HUES48 (cell line): ENCODE measurements around the gene VPS33B.

Experiments
- H3K27ac ChIP-seq: one replicate; pipeline ENCODE4 v1.7.0; 2013; ENCODE audit warnings: low read depth, low read length, inconsistent platforms
- H3K27me3 ChIP-seq: 2 replicates; pipeline ENCODE4 v1.6.1; 2013; ENCODE audit warnings: mild to moderate bottlenecking, low read length; ENCODE audit not compliant: control insufficient read depth, insufficient read depth
- H3K36me3 ChIP-seq: 2 replicates; pipeline ENCODE4 v1.6.1; 2013; ENCODE audit warnings: low read length; ENCODE audit not compliant: control insufficient read depth, insufficient read depth
- H3K4me1 ChIP-seq: 2 replicates; pipeline ENCODE4 v1.6.1; 2013; ENCODE audit warnings: mild to moderate bottlenecking, low read length; ENCODE audit not compliant: control insufficient read depth, insufficient read depth
- H3K4me3 ChIP-seq: 2 replicates; pipeline ENCODE4 v1.5.1; 2013; ENCODE audit warnings: mild to moderate bottlenecking, low read depth, low read length
- H3K9ac ChIP-seq: 2 replicates; pipeline ENCODE4 v1.6.1; 2013; ENCODE audit warnings: mild to moderate bottlenecking, low read depth, low read length, moderate library complexity
- H3K9me3 ChIP-seq: 2 replicates; pipeline ENCODE4 v1.6.1; 2013; ENCODE audit warnings: low read length; ENCODE audit not compliant: control insufficient read depth, insufficient read depth

Gene VPS33B

GRCh38 chr15:90979582-90979981, 42.8 kb downstream of the VPS33B start:
- H3K9ac ChIP-seq: no peak overlapping the region
- H3K27ac ChIP-seq: no peak overlapping the region
- H3K9me3 ChIP-seq: no peaks in the 10 kb centered on the region
- peaks cover 97% of the 10 kb centered on the region for H3K36me3 ChIP-seq
- H3K27me3 ChIP-seq: no peaks in the 10 kb centered on the region
- H3K4me1 ChIP-seq: no peaks in the 10 kb centered on the region
- no peak overlapping the region for H3K4me3 ChIP-seq

GRCh38 chr15:90974216-90974615, 48.2 kb downstream of the VPS33B start:
- Histone ChIP-seq H3K9me3 (no peaks in the 10 kb centered on the region), H3K4me1 (no peaks in the 10 kb centered on the region), H3K9ac (no peak overlapping the region), H3K36me3 (peaks cover 90% of the 10 kb centered on the region), H3K4me3 (no peak overlapping the region), H3K27me3 (no peaks in the 10 kb centered on the region), H3K27ac (no peak overlapping the region)

- Histone ChIP-seq H3K36me3 (peaks cover 92% of the 10 kb centered on the region), H3K4me1 (no peaks in the 10 kb centered on the region), H3K9ac (no peak overlapping the region), H3K9me3 (no peaks in the 10 kb centered on the region), H3K27ac (no peak overlapping the region), H3K27me3 (no peaks in the 10 kb centered on the region), H3K4me3 (no peak overlapping the region)
Observed at GRCh38 chr15:90972133-90972532, 50.3 kb downstream of the VPS33B start.

- Histone ChIP-seq H3K9me3 (no peaks in the 10 kb centered on the region), H3K9ac (no peak overlapping the region), H3K4me1 (no peaks in the 10 kb centered on the region), H3K4me3 (no peak overlapping the region), H3K27me3 (no peaks in the 10 kb centered on the region), H3K36me3 (peaks cover 90% of the 10 kb centered on the region), H3K27ac (no peak overlapping the region)
Observed at GRCh38 chr15:90970274-90970673, 52.1 kb downstream of the VPS33B start.

DNA sequence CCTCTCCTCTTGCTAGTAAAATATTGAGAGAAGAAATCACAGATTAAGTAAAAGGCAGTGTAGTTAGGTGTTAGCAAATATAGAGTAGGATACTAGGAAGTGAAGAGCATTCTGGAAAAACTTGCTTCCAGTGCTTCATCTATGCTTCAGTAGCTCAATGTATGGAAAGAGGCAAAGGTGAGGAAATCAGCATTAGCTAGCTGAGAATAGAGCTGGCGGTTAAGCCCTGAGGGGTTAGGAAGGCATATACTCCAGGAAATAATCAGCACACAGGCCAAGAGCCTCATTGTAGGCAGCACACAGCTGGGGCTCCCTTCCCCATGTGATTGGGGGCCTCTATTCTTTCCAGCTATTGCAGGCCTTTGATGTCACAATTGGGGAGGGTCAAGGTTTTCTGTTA, 54.0 kb downstream of the VPS33B start:
- Histone ChIP-seq H3K9ac (no peak overlapping the region), H3K4me3 (no peak overlapping the region), H3K36me3 (peaks cover 81% of the 10 kb centered on the region), H3K9me3 (no peaks in the 10 kb centered on the region), H3K4me1 (no peaks in the 10 kb centered on the region), H3K27ac (no peak overlapping the region), H3K27me3 (no peaks in the 10 kb centered on the region)

DNA sequence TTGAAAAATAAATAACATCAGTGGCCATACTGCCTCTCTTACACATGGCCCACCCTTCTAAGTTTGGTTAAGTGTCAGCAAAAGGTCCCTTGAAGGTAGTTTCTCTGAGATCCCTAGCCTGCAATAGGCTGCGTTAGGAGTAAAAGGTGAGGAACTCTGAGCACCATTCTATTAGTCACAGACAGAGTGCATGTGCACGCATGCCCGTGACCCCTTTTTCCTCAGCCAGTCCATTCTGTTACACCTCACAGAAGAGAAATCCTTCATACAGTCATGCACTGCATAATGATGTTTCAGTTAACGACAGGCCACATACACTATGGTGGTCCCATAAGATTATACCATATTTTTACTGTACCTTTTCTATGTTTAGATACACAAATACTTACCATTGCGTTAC, 55.2 kb downstream of the VPS33B start:
- no peaks in the 10 kb centered on the region for H3K27me3 ChIP-seq
- H3K4me1 ChIP-seq: no peaks in the 10 kb centered on the region
- H3K36me3 ChIP-seq: peaks cover 80% of the 10 kb centered on the region
- no peak overlapping the region for H3K27ac ChIP-seq
- no peak overlapping the region for H3K9ac ChIP-seq
- no peak overlapping the region for H3K4me3 ChIP-seq
- no peaks in the 10 kb centered on the region for H3K9me3 ChIP-seq

DNA sequence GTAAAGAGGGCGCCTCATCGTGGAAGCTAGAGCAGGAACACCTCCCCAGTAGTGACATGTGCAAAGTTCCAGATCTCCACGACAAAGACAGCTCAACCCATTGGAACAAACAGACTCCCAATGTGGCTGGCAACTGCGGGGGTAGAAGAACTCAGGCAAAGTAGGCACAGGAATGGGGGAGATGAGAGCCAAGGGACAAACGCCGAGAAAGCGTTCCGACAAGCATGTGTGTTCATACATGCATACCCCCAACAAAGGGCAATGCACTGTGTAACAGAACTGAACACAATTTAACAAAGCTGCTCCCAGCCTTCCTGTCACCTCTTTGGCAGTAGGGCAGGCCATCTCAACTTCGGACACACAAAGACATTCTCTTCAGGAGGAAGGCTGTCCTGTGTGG, 56.1 kb downstream of the VPS33B start:
- Histone ChIP-seq H3K9me3 (no peaks in the 10 kb centered on the region), H3K27ac (no peak overlapping the region), H3K36me3 (peaks cover 85% of the 10 kb centered on the region), H3K4me3 (no peak overlapping the region), H3K4me1 (no peaks in the 10 kb centered on the region), H3K27me3 (no peaks in the 10 kb centered on the region), H3K9ac (no peak overlapping the region)

DNA sequence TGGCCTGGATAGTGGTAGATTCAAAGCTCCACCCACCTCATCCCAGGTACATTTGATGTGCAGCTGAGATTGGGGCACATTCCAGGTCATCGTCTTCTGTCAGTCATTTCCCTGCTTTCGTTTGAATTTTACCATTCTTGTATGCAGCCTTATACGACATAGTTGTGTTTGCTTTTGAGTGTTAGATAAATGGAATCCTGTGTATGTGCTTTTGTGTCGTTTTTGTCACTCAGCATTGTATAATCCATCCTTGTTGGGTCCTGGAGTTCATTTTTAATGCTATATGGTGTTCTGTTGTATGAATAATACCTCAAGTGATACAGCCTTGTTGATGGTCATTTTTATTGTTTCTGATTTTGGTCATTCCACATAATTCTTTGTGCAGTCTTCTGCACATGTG, 60.4 kb downstream of the VPS33B start:
- H3K36me3 ChIP-seq: peaks cover 61% of the 10 kb centered on the region
- H3K27me3 ChIP-seq: no peaks in the 10 kb centered on the region
- no peak overlapping the region for H3K9ac ChIP-seq
- no peak overlapping the region for H3K4me3 ChIP-seq
- no peak overlapping the region for H3K27ac ChIP-seq
- H3K4me1 ChIP-seq: peaks cover 6% of the 10 kb centered on the region; the same call in 1 of the 2 replicates
- no peaks in the 10 kb centered on the region for H3K9me3 ChIP-seq

GRCh38 chr15:90960298-90961091, 61.9 kb downstream of the VPS33B start:
- H3K27ac ChIP-seq: no peak overlapping the region
- no peaks in the 10 kb centered on the region for H3K9me3 ChIP-seq
- no peak overlapping the region for H3K4me3 ChIP-seq
- no peak overlapping the region for H3K9ac ChIP-seq
- H3K4me1 ChIP-seq: peaks cover 15% of the 10 kb centered on the region
- no peaks in the 10 kb centered on the region for H3K27me3 ChIP-seq
- peaks cover 46% of the 10 kb centered on the region for H3K36me3 ChIP-seq

DNA sequence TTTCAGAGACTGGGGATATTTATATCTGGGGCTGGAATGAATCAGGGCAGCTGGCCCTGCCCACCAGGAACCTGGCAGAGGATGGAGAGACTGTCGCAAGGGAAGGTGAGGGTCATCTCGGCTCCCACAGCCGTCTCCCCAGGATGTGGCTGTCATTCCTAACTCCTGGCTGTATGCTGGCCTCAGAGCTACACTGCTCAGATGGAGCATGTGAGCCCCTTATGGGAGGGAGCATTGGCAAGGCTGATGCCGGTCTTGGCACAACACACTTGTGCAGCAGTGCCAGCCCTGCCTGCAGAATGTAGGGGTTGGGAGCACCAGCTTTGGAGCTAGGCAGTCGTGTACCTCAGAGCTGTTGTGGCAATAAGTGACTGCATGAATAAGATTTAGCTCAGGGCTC, 62.5 kb downstream of the VPS33B start:
- no peak overlapping the region for H3K9ac ChIP-seq
- no peaks in the 10 kb centered on the region for H3K27me3 ChIP-seq
- H3K4me1 ChIP-seq: peaks cover 15% of the 10 kb centered on the region
- H3K36me3 ChIP-seq: peaks cover 46% of the 10 kb centered on the region
- H3K9me3 ChIP-seq: no peaks in the 10 kb centered on the region
- no peak overlapping the region for H3K27ac ChIP-seq
- no peak overlapping the region for H3K4me3 ChIP-seq

DNA sequence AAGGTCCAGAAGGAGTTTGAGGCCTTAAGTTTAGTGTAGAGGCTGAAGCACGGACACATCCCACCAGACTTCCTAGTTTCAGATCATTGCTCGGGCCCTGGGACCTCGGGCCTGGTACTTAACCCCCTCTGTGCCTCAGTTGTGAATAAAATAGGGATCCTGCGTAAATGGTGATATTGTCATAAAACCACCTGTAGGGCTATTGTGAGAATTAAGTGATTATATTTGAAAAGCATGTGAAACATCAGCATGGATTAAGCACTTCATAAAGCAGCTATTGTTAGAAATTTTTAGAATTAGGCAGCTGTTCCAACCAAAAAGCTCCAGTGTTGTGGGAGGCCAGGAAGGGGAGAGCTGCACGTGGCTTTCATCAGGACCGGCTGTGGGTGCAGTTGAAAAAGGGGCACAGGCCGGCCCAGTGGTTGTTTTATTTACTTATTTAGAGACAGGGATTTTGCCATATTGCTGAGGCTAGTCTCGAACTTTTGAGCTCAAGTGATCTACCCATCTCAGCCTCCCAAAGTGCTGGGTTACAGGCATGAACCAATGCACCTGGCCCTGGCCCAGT, 63.3 kb downstream of the VPS33B start:
- H3K9me3 ChIP-seq: no peaks in the 10 kb centered on the region
- H3K9ac ChIP-seq: no peak overlapping the region
- peaks cover 15% of the 10 kb centered on the region for H3K4me1 ChIP-seq
- H3K36me3 ChIP-seq: peaks cover 44% of the 10 kb centered on the region
- no peaks in the 10 kb centered on the region for H3K27me3 ChIP-seq
- no peak overlapping the region for H3K4me3 ChIP-seq
- H3K27ac ChIP-seq: no peak overlapping the region
